ENCODE measurements around the gene ZNF280A.
A peak's percentile ranks its signal among the peaks of the same experiment; 100 is the strongest.

ZNF280A gene, protein sequence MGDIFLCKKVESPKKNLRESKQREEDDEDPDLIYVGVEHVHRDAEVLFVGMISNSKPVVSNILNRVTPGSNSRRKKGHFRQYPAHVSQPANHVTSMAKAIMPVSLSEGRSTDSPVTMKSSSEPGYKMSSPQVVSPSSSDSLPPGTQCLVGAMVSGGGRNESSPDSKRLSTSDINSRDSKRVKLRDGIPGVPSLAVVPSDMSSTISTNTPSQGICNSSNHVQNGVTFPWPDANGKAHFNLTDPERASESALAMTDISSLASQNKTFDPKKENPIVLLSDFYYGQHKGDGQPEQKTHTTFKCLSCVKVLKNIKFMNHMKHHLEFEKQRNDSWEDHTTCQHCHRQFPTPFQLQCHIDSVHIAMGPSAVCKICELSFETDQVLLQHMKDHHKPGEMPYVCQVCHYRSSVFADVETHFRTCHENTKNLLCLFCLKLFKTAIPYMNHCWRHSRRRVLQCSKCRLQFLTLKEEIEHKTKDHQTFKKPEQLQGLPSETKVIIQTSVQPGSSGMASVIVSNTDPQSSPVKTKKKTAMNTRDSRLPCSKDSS

GRCh38 chr22:22520020-22520656, at the start of gene ZNF280A:
TSS of gene ZNF280A (minus strand) at chr22:22520270. CDS start at chr22:22515630, 4,640 bp downstream.
- DNase-seq: no peak

GRCh38 chr22:22569218-22569617, 49.1 kb upstream of the ZNF280A start:
- no peak for DNase-seq

DNA sequence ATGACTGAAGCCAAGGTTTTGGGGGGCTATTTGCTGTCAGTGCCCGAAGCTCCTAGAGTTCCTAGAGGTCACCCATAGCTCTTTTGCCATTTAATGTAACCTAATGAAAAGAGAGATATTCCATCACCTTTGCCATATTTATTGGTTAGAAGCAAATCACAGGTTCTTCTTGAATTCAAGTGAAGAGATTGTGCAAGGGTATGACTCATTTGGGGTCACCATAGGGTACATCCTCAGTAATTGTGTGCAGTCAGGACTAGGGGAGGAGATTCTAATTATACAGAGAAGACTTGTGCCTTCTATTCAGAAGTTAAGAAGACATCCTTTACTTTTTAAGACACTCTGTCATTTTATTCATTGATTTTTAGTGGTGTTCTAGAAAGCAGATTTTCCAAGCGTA, 45.9 kb upstream of the ZNF280A start:
- DNase-seq: no peak

DNA sequence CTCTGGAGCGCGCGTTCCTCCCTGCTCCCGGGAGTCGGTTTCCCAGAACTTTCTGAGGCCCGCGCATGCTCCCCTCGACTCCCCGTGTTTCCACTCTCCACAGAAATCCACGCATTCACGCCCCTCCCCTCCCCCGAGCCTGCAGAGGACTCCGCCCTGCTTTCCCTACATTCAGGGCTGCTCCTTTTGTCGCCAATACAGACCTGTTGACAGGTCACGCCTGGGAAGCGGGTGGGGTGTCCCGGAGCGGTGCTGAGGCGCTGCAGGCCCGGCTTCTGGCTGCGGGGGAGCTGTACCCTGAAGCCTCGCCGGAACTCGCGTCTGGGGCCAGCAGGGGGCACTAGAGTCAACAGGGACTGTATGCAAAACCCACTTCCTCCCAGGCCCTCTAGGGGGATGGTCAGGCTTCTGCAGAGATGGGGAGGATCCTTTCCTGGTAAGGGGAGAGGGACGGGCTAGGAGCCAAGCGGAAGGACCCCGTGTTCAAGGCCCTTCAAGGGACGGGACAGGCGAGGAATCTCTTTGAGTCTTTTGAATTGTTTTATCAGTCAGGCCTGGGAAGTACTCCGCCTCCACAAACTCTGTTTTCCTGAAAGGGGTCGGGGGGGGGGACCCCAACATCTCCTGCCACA, 39.0 kb upstream of the ZNF280A start, which contains the start of gene PRAME:
Gene PRAME (minus strand): TSS at position 294 of the 632 bp plus-strand sequence. CDS start 2,433 bp downstream, outside the sequence.
- DNase-seq: peak; percentile 55 to 57

GRCh38 chr22:22558071-22558971, 38.3 kb upstream of the ZNF280A start:
- DNase-seq: no peak

GRCh38 chr22:22556995-22557925, 37.2 kb upstream of the ZNF280A start:
- no peak for DNase-seq

- no peak for DNase-seq
Measured at GRCh38 chr22:22556578-22556977, 36.5 kb upstream of the ZNF280A start.

DNA sequence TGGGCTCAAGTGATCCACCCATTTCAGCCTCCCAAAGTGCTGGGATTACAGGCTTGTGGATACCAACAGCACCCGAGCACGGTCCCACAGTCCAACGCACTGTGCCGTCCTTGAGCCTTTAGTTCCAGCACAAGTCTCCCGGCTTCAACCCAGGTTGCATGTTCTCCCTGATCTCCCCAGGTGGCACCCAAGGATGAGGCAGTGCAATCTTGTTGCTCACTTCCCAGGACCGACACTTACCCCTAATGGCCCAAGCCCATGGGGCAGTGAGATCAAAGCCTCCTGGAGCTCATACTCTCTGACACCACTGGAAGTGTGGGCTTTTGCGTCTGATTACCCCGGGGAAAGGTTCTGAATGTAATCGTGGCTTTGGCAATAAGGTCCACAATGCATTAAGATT, 35.5 kb upstream of the ZNF280A start:
- DNase-seq: no peak

DNA sequence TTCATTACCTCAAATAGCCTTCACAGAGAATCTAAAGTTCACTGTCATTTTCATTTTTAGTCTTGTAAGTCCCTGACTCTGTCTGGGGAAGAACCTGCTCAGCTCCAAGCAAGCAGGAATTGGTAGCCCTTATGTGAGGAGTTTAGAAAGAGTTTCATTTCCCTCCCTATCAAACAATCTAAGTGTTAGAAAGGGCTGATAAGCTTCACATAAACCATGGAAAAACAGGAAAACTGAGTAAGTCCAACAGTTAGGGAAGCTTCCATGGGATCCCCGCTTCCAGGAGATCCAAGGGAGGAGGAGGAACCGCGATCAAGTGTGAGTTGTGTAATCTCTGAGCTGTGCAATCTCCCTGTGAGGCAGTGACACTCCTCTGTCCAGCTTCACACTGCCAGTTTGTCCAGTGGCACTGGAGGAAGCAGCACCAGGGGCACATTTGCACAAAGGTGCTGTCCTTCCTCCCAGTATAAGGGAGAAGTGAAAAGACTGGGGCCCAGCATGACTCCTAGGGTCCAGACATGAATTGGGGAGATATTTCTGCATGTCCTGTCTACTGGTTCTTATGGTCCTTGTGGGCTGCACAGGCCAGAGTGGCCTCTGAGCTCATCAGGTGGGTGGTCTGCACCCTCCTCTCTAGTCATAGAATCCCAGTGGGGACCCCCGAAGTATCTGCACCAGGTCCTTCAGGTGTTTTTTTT, 34.7 kb upstream of the ZNF280A start:
- DNase-seq: no peak

DNA sequence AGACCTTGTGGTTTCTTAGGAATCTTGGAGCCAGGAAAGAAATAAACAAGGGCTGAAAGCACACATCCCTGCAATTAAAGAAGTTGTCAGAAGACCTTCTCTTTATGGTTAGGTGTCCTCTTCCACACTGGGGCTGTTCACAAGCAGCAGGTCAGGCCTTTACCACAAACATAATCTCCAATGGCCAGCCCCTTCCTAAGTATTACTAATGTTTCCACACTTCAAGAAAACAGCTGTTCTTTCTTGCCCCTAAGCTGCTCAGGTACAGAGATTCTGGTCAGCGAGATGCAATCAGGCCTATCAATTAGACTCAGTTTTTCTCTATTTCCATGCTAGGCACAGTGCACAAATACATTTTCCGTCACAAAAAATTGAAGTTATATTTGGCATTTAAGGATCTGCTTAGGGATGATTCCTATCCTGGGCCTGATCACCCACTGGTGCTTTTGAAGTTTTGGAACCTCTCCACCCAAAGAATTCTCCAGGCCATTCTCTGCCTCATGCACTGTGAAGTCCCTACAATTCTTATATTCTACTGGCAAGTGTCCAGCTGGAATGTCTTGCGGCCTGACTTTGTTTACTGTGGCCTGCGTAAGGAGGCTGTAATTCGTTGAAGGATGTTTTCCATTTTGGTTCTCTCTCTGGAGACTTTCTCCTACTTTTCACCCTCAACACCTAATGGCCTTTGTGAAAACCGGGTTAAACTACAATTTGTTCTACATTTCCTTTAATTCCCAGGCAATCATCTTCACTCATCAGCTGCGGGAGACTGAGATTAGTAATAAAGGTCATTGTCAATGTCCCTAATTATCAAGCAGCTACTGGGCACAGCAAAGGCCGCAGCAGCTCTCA, 33.9 kb upstream of the ZNF280A start:
- no peak for DNase-seq

GRCh38 chr22:22553141-22553540, 33.1 kb upstream of the ZNF280A start:
- DNase-seq: no peak

GRCh38 chr22:22552630-22553029, 32.6 kb upstream of the ZNF280A start:
- no peak for DNase-seq

DNA sequence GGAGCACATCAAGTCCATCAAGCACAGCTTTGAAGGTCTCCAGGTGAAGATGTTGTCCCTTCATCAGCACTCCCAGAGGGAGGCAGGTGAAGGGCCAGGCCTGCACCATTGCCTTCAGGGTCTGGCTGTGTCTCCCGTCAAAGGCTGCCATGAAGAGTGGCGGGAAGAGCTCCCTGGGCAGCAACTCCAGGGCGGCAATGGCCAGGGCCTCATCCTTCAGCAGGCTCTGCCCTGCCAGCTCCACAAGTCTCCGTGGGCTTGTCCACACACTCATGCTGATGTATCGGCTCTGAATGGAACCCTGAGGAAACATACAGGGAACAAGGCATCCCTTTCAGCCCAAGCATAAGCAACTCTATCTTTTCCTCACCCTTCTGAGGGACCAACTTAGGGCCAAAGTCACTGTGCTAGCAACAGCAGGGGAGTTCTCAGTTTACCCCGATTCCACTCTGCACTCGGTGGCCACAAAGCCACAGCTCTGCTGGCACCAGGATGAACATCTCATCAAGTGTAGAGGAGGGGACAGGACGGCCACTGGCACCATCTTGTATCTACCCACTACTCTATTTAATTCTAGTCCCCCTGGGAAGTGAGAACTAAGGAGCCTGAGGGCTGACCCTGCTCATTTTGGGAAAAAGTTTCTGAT, 30.8 kb upstream of the ZNF280A start:
- no peak for DNase-seq

DNA sequence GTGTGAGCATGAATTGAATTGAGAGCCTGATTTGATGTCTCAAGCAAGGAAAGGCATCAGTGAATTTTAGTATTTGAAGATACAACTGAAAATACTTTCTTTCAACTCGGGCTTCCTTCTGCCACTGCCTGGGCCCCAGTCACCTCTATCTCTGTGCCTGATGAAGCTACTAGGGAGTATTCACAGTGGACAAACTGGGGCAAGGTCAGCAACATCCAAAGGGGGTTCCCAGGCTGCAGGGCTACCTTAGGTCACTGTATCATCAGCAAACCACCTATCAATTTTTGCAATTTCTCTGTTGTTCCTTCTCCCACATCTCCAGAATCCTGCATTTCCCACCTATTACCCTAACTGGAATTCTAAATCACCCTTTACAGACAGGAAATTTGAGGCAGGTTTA, 28.8 kb upstream of the ZNF280A start:
- DNase-seq: no peak

GRCh38 chr22:22548317-22548716, 28.2 kb upstream of the ZNF280A start:
- DNase-seq: no peak

DNA sequence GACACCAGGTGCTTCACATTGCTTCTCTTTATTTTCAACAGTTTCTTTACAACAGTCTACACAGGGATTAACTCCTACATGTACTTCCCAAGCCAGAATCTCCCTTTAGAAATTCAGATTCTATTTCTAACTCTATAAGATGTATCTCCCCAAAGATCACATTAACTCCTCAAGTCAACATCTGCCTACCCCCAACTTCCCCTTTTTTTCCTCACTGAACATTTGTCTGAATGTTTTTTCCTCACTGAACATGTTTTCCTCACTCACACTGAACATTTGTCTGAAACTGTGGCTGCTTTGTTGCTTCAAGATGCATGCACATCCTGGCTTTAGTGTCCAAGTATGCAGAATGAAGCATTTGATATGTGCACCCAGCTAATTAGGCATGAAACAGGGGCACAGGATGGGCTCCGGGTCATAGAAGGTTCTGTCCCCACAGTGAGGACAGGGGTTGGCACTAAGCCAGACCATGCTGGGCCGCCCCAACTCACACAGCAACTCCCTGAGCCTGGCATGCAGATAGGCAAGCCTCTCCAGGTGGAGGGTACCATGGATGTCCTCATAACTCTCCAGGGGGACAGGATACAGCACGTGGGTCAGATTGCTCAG, 27.7 kb upstream of the ZNF280A start:
- no peak for DNase-seq

DNA sequence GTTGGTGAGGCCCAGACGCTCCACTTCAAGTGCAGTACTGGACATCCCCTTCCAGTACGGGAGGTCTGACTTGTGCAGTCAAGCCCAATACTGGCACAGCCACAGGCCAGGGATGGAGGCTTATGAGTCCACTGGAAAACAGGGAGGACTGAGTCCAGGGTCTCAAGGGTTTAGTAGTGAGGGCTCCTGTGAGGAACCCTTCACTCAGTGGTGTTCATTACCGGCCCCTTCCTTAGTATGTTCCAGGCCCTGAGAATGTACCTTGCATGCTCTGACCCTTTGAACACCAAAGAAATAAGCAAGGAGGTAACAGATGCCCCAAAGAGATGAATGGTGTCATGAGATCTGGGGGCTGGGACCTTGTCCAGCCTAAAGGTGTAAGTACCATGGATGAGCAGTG, 27.2 kb upstream of the ZNF280A start:
- DNase-seq: no peak

GRCh38 chr22:22546490-22546889, 26.4 kb upstream of the ZNF280A start:
- no peak for DNase-seq

- no peak for DNase-seq
Measured at GRCh38 chr22:22545084-22545483, 25.0 kb upstream of the ZNF280A start.

Data from activated CD4-positive, alpha-beta T cell treated with anti-CD3 and anti-CD28 coated beads, Interleukin-2, amount 50 U/mL, for 4 hours (primary cell).